Keratinocyte (primary cell): Measurements from ENCODE around the gene MICA. TPM values are rescaled to one million over a fixed set of nuclear protein-coding genes. Genes with fewer than 3 reads are reported as not detected.
A peak's percentile ranks its signal among the peaks of the same experiment; 100 is the strongest.

ENCODE experiments used
- DNase-seq: peaks from one replicate; pipeline ENCODE4 v3.0.0-alpha.2; 2011; ENCODE audit warnings: low read depth, missing footprints, low spot score
- FAIRE-seq: peaks from 2 replicates; lab custom pipeline; 2011; peaks lifted over from hg19 to GRCh38; lab: Jason Lieb, UNC
- H2AFZ ChIP-seq: 2 replicates; pipeline ENCODE4 v1.6.0; 2012; ENCODE audit warnings: low read length, control low read depth, inconsistent platforms; ENCODE audit not compliant: control insufficient read depth
- H3K27ac ChIP-seq: 2 replicates; pipeline ENCODE4 v1.5.1; 2011; ENCODE audit warnings: low read length; ENCODE audit not compliant: control insufficient read depth, insufficient read depth
- H3K27me3 ChIP-seq: 3 replicates; pipeline ENCODE4 v1.6.0; 2011; ENCODE audit warnings: low read length; ENCODE audit not compliant: control insufficient read depth, insufficient read depth; ENCODE audit errors: extremely low read depth
- H3K36me3 ChIP-seq, 2 experiments: 2 replicates in 1 of 2; 3 replicates in 1 of 2; pipeline ENCODE4 v1.5.1; 2011; ENCODE audit warnings: low read length in 2 of 2, mild to moderate bottlenecking in 1 of 2; ENCODE audit not compliant: control insufficient read depth in 2 of 2, insufficient read depth in 2 of 2; ENCODE audit errors: extremely low read depth in 1 of 2
- H3K4me1 ChIP-seq: 3 replicates; pipeline ENCODE4 v1.5.1; 2011; ENCODE audit warnings: low read length; ENCODE audit not compliant: control insufficient read depth, insufficient read depth; ENCODE audit errors: extremely low read depth
- H3K4me2 ChIP-seq: 3 replicates; pipeline ENCODE4 v1.6.0; 2011; ENCODE audit warnings: low read depth, low read length; ENCODE audit not compliant: control insufficient read depth, insufficient read depth; ENCODE audit errors: extremely low read depth
- H3K4me3 ChIP-seq, 3 experiments: fragments of 200-600 bp in 1 of 3; sonication (generic) in 1 of 3; 2 replicates in 2 of 3; 3 replicates in 1 of 3; pipeline ENCODE4 v1.5.1; 2011 to 2016; ENCODE audit warnings: low read length in 3 of 3, mild to moderate bottlenecking in 3 of 3, control low read depth in 2 of 3, inconsistent platforms in 1 of 3, low read depth in 1 of 3, mixed read lengths in 1 of 3, mixed run types in 1 of 3, moderate library complexity in 1 of 3; ENCODE audit not compliant: control insufficient read depth in 2 of 3, insufficient read depth in 2 of 3; ENCODE audit errors: extremely low read depth in 1 of 3
- H3K79me2 ChIP-seq: 2 replicates; pipeline ENCODE4 v1.6.0; 2012; ENCODE audit warnings: low read length; ENCODE audit not compliant: control insufficient read depth, insufficient read depth
- H3K9ac ChIP-seq: 3 replicates; pipeline ENCODE4 v1.6.0; 2011; ENCODE audit warnings: low read length; ENCODE audit not compliant: control insufficient read depth, insufficient read depth; ENCODE audit errors: extremely low read depth
- H3K9me1 ChIP-seq: 3 replicates; pipeline ENCODE4 v1.6.0; 2011; ENCODE audit warnings: low read length; ENCODE audit not compliant: control insufficient read depth, insufficient read depth; ENCODE audit errors: extremely low read depth
- H3K9me3 ChIP-seq: 2 replicates; pipeline ENCODE4 v1.5.1; 2012; ENCODE audit warnings: low read depth, low read length; ENCODE audit not compliant: control insufficient read depth
- H4K20me1 ChIP-seq: 3 replicates; pipeline ENCODE4 v1.6.0; 2011; ENCODE audit warnings: low read length; ENCODE audit not compliant: control insufficient read depth, insufficient read depth; ENCODE audit errors: extremely low read depth
- EZH2 ChIP-seq: IDR thresholded peaks from one replicate; pipeline ENCODE4 v1.6.1; 2012; ENCODE audit warnings: inconsistent platforms, mild to moderate bottlenecking, low read length, moderate library complexity
- dilution Hi-C: fragments of 300-500 bp; cut with MboI; formaldehyde crosslinking; loops from one replicate; pipeline ENCODE4 v1.7.0; 2020; ENCODE audit warnings: low sequenced_read_pairs; ENCODE audit not compliant: extremely low pct_ligation_motif_present
- polyA plus RNA-seq, 5 experiments: library from polyadenylated mRNA; depleted of rRNA in 3 of 5; stranded (reverse) in 3 of 5; stranded (forward) in 1 of 5; unstranded in 1 of 5; fragments of >200 nt; gene quantifications; 1 replicate in 1 of 5; 2 replicates in 3 of 5; 3 replicates in 1 of 5; pipeline versions ENCODE4 v1.2.1 to v1.2.3, GENCODE V29; 2011 to 2012; ENCODE audit warnings: missing spikeins in 2 of 5, low read depth in 1 of 5, low replicate concordance in 1 of 5
- TF ChIP-seq, protein P1 (sequence below), 3 experiments: IDR thresholded peaks in 1 of 3; conservative IDR thresholded peaks in 1 of 3; optimal IDR thresholded peaks in 1 of 3; 2 replicates in 2 of 3; 3 replicates in 1 of 3; pipeline versions ENCODE3 to v1.5.1; 2011; ENCODE audit warnings: low read length in 3 of 3, mild to moderate bottlenecking in 3 of 3, moderate library complexity in 2 of 3, control low read depth in 1 of 3, inconsistent platforms in 1 of 3; ENCODE audit not compliant: insufficient read depth in 2 of 3; ENCODE audit errors: extremely low read depth in 1 of 3

MICA gene
- polyA plus RNA-seq, 1 donor (not counting 4 experiments of a cell fraction or from before 2014, with no cell fraction given) = 59.9 TPM

DNA sequence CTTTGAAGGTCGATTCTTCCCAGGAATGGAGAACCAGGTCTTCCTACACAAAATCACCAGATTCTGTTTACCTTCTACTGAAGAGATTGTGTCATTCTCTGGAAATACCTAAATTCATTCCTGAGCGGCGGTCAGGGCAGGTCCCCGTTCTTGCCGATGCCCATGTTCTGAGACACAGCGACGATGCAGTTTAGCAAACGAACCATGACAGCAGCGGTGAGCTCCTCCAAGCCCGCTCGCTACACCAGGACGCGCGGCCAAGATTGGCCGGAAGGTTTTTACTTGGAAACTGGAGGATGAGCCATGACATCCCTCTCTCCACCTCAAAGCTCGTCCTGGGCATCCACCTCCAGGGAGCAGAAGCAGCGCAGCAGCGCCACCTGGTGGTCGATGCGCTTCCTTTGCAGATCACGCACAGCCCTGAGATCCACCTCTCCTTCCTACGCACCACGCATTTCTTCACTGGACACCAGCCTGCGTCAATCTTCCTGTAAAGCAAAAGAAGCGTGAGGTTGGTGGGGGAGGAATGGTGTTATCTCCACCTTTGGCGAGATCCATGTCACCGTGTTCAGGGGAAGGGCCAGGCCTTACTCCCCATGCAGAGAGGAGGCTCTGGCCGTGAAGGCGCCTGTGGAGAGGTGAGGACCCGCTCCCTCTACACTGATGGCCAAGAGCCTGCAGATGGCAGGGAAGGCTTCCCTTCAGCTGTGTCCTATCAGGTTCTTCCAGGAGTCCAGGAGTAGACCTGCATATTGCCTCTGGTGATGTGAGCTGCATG lies 36.5 kb upstream of the MICA start:
- peak; percentile 92 for FAIRE-seq
- Histone ChIP-seq H4K20me1 (no peaks in the 10 kb centered on the region), H3K4me2 (peak overlapping the region; percentile 81), H3K9me3 (no peaks in the 10 kb centered on the region), H2AFZ (peak overlapping the region; percentile 71), H3K4me1 (no peaks in the 10 kb centered on the region), H3K4me3 (peak overlapping the region in 1 of 3 experiments; percentile 44), H3K36me3 (no peaks in the 10 kb centered on the region), H3K9ac (no peak overlapping the region), H3K79me2 (no peaks in the 10 kb centered on the region), H3K9me1 (no peaks in the 10 kb centered on the region), H3K27ac (no peak overlapping the region), H3K27me3 (peaks cover 21% of the 10 kb centered on the region)
- dilution Hi-C loops = no loop called here
- TF ChIP-seq EZH2 = peak; percentile 58
- TF ChIP-seq, protein P1, sequence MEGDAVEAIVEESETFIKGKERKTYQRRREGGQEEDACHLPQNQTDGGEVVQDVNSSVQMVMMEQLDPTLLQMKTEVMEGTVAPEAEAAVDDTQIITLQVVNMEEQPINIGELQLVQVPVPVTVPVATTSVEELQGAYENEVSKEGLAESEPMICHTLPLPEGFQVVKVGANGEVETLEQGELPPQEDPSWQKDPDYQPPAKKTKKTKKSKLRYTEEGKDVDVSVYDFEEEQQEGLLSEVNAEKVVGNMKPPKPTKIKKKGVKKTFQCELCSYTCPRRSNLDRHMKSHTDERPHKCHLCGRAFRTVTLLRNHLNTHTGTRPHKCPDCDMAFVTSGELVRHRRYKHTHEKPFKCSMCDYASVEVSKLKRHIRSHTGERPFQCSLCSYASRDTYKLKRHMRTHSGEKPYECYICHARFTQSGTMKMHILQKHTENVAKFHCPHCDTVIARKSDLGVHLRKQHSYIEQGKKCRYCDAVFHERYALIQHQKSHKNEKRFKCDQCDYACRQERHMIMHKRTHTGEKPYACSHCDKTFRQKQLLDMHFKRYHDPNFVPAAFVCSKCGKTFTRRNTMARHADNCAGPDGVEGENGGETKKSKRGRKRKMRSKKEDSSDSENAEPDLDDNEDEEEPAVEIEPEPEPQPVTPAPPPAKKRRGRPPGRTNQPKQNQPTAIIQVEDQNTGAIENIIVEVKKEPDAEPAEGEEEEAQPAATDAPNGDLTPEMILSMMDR (optimal IDR thresholded peaks at IDR 0.05 in 1 of 3, IDR thresholded peaks at IDR 0.05 in 1 of 3, conservative IDR thresholded peaks at IDR 0.05 in 1 of 3; ENCODE audit: extremely low read depth in 1 of 3, insufficient read depth in 2 of 3, low read length in 3 of 3) = peak; percentile 97 to 100 (median 97)
- DNase-seq = peak; percentile 28

DNA sequence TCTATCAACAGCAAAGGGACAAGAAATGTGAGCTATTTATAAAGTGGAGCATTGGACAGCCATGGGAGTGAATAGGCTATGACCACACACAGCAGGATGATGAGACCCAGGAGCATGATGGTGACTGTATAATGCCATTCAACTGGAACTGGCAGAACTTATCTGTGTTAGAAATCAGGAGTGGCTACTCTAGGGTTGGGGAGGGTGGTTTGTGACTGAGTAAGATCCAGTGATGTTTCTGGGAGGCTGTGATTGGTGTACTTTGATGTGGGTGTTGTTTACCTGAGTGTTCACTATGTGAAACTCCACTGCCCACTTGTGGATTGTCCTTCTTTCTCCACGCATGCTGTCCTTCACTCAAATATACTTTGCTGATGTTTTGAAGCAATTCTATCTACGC lies 34.9 kb upstream of the MICA start:
- no peak overlapping the region for H3K9ac ChIP-seq
- H3K9me3 ChIP-seq = no peaks in the 10 kb centered on the region
- no peak overlapping the region for H3K27ac ChIP-seq
- H3K36me3 ChIP-seq = no peaks in the 10 kb centered on the region
- no peaks in the 10 kb centered on the region for H3K9me1 ChIP-seq
- dilution Hi-C loops = no loop called here
- H3K27me3 ChIP-seq = peaks cover 18% of the 10 kb centered on the region
- no peak overlapping the region for H3K4me3 ChIP-seq
- TF ChIP-seq, protein P1 (optimal IDR thresholded peaks at IDR 0.05 in 1 of 3, IDR thresholded peaks at IDR 0.05 in 1 of 3, conservative IDR thresholded peaks at IDR 0.05 in 1 of 3; ENCODE audit: extremely low read depth in 1 of 3, insufficient read depth in 2 of 3, low read length in 3 of 3) = no peak
- TF ChIP-seq EZH2 = no peak
- FAIRE-seq (no peak), DNase-seq (no peak)
- H2AFZ ChIP-seq = no peak overlapping the region
- no peaks in the 10 kb centered on the region for H3K79me2 ChIP-seq
- H3K4me2 ChIP-seq = no peak overlapping the region
- no peaks in the 10 kb centered on the region for H4K20me1 ChIP-seq
- no peaks in the 10 kb centered on the region for H3K4me1 ChIP-seq
